SK-N-SH (cell line): ENCODE measurements around the gene CASQ1. TPM values are rescaled to one million over a fixed set of nuclear protein-coding genes. Genes with fewer than 3 reads are reported as not detected.
A peak's percentile ranks its signal among the peaks of the same experiment; 100 is the strongest.

Source experiments
- CTCF ChIA-PET: fragments of 300-600, 350-600 bp; formaldehyde crosslinking; extraction: SDS; loops from one replicate; lab custom pipeline; 2021; lab: Yijun Ruan, JAX
- POLR2A ChIA-PET: fragments of 350-600 bp; sonication (Branson Sonifier 250); formaldehyde crosslinking; extraction: SDS; loops from one replicate; lab custom pipeline; 2020; ENCODE audit warnings: antibody characterized with exemption, inconsistent platforms; lab: Yijun Ruan, JAX
- DNase-seq: peaks from one replicate; pipeline ENCODE4 v3.0.0; 2012
- H2AFZ ChIP-seq: fragments of 200-600 bp; sonication (generic); 2 replicates; pipeline ENCODE4 v1.8.1; 2016; ENCODE audit warnings: antibody characterized with exemption, mild to moderate bottlenecking, low read depth
- H3F3A ChIP-seq: fragments of 200-600 bp; sonication (generic); replicated peaks from 2 replicates; pipeline ENCODE3; 2016; ENCODE audit warnings: antibody characterized with exemption, mild to moderate bottlenecking; ENCODE audit not compliant: insufficient read depth
- H3K27ac ChIP-seq, 2 experiments: fragments of 200-500 bp in 1 of 2; fragments of 200-600 bp in 1 of 2; sonication (Bioruptor generic) in 1 of 2; sonication (generic), shearing (Covaris generic) in 1 of 2; 2 replicates each; pipeline versions ENCODE4 v1.5.1 to v1.6.1; 2014 to 2016; ENCODE audit warnings: low read depth in 2 of 2, inconsistent platforms in 1 of 2, low read length in 1 of 2, mild to moderate bottlenecking in 1 of 2, mixed read lengths in 1 of 2
- H3K27me3 ChIP-seq: fragments of 200-600 bp; sonication (generic), shearing (Covaris generic); 2 replicates; pipeline ENCODE4 v1.6.1; 2016; ENCODE audit warnings: mixed run types; ENCODE audit not compliant: insufficient read depth
- H3K36me3 ChIP-seq, 2 experiments: fragments of 200-500 bp in 1 of 2; fragments of 200-600 bp in 1 of 2; sonication (Bioruptor generic) in 1 of 2; sonication (generic) in 1 of 2; replicated peaks in 1 of 2; 2 replicates each; pipeline versions ENCODE3 to v1.5.1; 2014 to 2016; ENCODE audit warnings: low read length in 1 of 2, mild to moderate bottlenecking in 1 of 2; ENCODE audit not compliant: insufficient read depth in 2 of 2, control insufficient read depth in 1 of 2
- H3K4me1 ChIP-seq, 2 experiments: fragments of 200-500 bp in 1 of 2; fragments of 200-600 bp in 1 of 2; sonication (Bioruptor generic) in 1 of 2; sonication (generic), shearing (Covaris generic) in 1 of 2; 2 replicates each; pipeline versions ENCODE4 v1.5.1 to v1.6.1; 2014 to 2016; ENCODE audit warnings: low read depth in 1 of 2, low read length in 1 of 2, mixed run types in 1 of 2; ENCODE audit not compliant: insufficient read depth in 2 of 2, control insufficient read depth in 1 of 2
- H3K4me2 ChIP-seq: fragments of 200-600 bp; sonication (generic), shearing (Covaris generic); 2 replicates; pipeline ENCODE4 v1.6.1; 2017; ENCODE audit warnings: mixed run types
- H3K4me3 ChIP-seq, 2 experiments: fragments of 200-500 bp in 1 of 2; fragments of 200-600 bp in 1 of 2; sonication (Bioruptor generic) in 1 of 2; sonication (generic), shearing (Covaris generic) in 1 of 2; 2 replicates each; pipeline versions ENCODE4 v1.5.1 to v1.8.1; 2014 to 2016; ENCODE audit warnings: low read depth in 2 of 2, inconsistent platforms in 1 of 2, low read length in 1 of 2, mild to moderate bottlenecking in 1 of 2, mixed read lengths in 1 of 2, moderate library complexity in 1 of 2
- H3K79me2 ChIP-seq: fragments of 200-600 bp; sonication (generic); 2 replicates; pipeline ENCODE4 v1.8.1; 2017; ENCODE audit warnings: mild to moderate bottlenecking; ENCODE audit not compliant: insufficient read depth
- H3K9ac ChIP-seq: fragments of 200-600 bp; sonication (generic); 2 replicates; pipeline ENCODE4 v1.6.1; 2017; ENCODE audit warnings: mixed run types
- H3K9me2 ChIP-seq: fragments of 200-600 bp; sonication (generic); 2 replicates; pipeline ENCODE4 v1.6.1; 2017; ENCODE audit warnings: mixed run types
- H3K9me3 ChIP-seq: fragments of 200-600 bp; sonication (generic); 2 replicates; pipeline ENCODE4 v1.6.1; 2017; ENCODE audit warnings: mixed run types, mild to moderate bottlenecking, moderate library complexity
- H4K20me1 ChIP-seq: fragments of 200-600 bp; sonication (generic); 2 replicates; pipeline ENCODE4 v1.6.1; 2017; ENCODE audit warnings: mild to moderate bottlenecking, mixed run types; ENCODE audit not compliant: insufficient read depth
- CHD2 ChIP-seq: fragments of 150-350 bp; IDR thresholded peaks from 2 replicates; pipeline ENCODE4 v1.6.1; 2018; ENCODE audit warnings: low read length; ENCODE audit not compliant: partially characterized antibody
- FOXJ3 ChIP-seq: sonication (generic); formaldehyde crosslinking; IDR thresholded peaks from 2 replicates; pipeline ENCODE4 v1.5.1; 2020; ENCODE audit warnings: mild to moderate bottlenecking, missing genetic modification reagents
- JUND ChIP-seq: IDR thresholded peaks from 2 replicates; pipeline ENCODE4 v1.4.0; 2012
- MEF2A ChIP-seq: IDR thresholded peaks from 2 replicates; pipeline ENCODE4 v1.4.0; 2012; ENCODE audit warnings: low read depth, borderline replicate concordance
- NRF1 ChIP-seq: IDR thresholded peaks from 2 replicates; pipeline ENCODE4 v1.6.1; 2012; ENCODE audit warnings: low read depth, mild to moderate bottlenecking, low read length
- PBX3 ChIP-seq: IDR thresholded peaks from 2 replicates; pipeline ENCODE4; 2012
- RCOR1 ChIP-seq: fragments of 150-350 bp; IDR thresholded peaks from 2 replicates; pipeline ENCODE4 v1.6.1; 2017; ENCODE audit warnings: antibody characterized with exemption, low read length
- SIN3A ChIP-seq: IDR thresholded peaks from 2 replicates; pipeline ENCODE4 v1.6.1; 2012; ENCODE audit warnings: low read depth, mild to moderate bottlenecking, low read length, moderate library complexity, borderline replicate concordance
- SMC3 ChIP-seq: IDR thresholded peaks from 2 replicates; pipeline ENCODE4 v1.6.1; 2012; ENCODE audit warnings: low read depth, low read length, improper control_type of control experiment
- WGBS: methylation state at CpG from one replicate; pipeline ENCODE4 v1.1.6; 2017; ENCODE audit warnings: low lambda C conversion rate; 5-methylcytosine and 5-hydroxymethylcytosine counted together
- polyA plus RNA-seq, 3 experiments: library from polyadenylated mRNA; depleted of rRNA; stranded (reverse); fragments of >200 nt; gene quantifications; 2 replicates each; pipeline ENCODE4 v1.2.3, GENCODE V29; 2012
- TF ChIP-seq, protein P1 (sequence below): IDR thresholded peaks from 2 replicates; pipeline ENCODE4 v1.4.0; 2012; ENCODE audit warnings: low read depth, borderline replicate concordance
- TF ChIP-seq, protein P2 (sequence below): fragments of 200-600 bp; sonication (generic); IDR thresholded peaks from 2 replicates; pipeline ENCODE4 v1.6.1; 2017; ENCODE audit warnings: antibody characterized with exemption, mild to moderate bottlenecking, moderate library complexity
- TF ChIP-seq, protein P3 (sequence below): IDR thresholded peaks from 2 replicates; pipeline ENCODE4 v1.4.0; 2012; ENCODE audit warnings: low read depth

CASQ1 gene
- polyA plus RNA-seq, 1 of the 3 experiments (the other 2 are of a cell fraction): 0.08 TPM

DNA sequence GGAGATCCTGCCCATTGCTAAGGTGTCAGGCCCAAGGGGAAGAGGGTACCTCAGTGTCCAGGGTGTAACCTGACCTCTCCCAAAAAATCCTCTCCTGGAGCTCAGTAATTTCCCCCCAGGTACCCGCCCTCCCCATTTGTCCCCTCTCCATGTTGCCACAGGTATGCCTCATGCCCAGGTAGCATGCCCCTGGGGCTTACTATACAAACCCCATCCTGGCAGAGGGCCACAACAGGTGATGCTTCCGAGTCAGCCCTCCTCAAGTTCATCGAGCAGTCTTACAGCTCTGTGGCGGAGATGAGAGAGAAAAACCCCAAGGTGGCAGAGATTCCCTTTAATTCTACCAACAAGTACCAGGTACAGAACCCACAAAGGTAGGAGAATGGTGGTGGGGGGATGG, 23.3 kb upstream of the CASQ1 start:
- H3K79me2 ChIP-seq: no peaks in the 10 kb centered on the region
- no peaks in the 10 kb centered on the region for H3K9me2 ChIP-seq
- ChIA-PET POLR2A (no interaction called here), CTCF (interaction anchor here (0.9 to 1.0 kb wide), 2 partner anchors 25 to 26 kb away, joined by 3 read pairs; no protein-coding TSS in a partner anchor)
- H3K9me3 ChIP-seq: no peaks in the 10 kb centered on the region
- no peaks in the 10 kb centered on the region for H3F3A ChIP-seq
- TF ChIP-seq JUND (no peak), RCOR1 (no peak), CHD2 (no peak), FOXJ3 (CRISPR knock-in tag) (no peak), SIN3A (no peak), PBX3 (no peak), MEF2A (no peak), NRF1 (no peak)
- TF ChIP-seq, protein P1, sequence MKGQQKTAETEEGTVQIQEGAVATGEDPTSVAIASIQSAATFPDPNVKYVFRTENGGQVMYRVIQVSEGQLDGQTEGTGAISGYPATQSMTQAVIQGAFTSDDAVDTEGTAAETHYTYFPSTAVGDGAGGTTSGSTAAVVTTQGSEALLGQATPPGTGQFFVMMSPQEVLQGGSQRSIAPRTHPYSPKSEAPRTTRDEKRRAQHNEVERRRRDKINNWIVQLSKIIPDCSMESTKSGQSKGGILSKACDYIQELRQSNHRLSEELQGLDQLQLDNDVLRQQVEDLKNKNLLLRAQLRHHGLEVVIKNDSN: no peak
- TF ChIP-seq, protein P2, sequence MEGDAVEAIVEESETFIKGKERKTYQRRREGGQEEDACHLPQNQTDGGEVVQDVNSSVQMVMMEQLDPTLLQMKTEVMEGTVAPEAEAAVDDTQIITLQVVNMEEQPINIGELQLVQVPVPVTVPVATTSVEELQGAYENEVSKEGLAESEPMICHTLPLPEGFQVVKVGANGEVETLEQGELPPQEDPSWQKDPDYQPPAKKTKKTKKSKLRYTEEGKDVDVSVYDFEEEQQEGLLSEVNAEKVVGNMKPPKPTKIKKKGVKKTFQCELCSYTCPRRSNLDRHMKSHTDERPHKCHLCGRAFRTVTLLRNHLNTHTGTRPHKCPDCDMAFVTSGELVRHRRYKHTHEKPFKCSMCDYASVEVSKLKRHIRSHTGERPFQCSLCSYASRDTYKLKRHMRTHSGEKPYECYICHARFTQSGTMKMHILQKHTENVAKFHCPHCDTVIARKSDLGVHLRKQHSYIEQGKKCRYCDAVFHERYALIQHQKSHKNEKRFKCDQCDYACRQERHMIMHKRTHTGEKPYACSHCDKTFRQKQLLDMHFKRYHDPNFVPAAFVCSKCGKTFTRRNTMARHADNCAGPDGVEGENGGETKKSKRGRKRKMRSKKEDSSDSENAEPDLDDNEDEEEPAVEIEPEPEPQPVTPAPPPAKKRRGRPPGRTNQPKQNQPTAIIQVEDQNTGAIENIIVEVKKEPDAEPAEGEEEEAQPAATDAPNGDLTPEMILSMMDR: no peak
- TF ChIP-seq, protein P3, sequence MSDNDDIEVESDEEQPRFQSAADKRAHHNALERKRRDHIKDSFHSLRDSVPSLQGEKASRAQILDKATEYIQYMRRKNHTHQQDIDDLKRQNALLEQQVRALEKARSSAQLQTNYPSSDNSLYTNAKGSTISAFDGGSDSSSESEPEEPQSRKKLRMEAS: no peak
- no peak for DNase-seq
- H3K27me3 ChIP-seq: peaks cover 10% of the 10 kb centered on the region; the same call in 1 of the 2 replicates
- H3K4me3 ChIP-seq: no peak overlapping the region
- no peak overlapping the region for H3K4me2 ChIP-seq
- H3K36me3 ChIP-seq: no peaks in the 10 kb centered on the region
- H3K9ac ChIP-seq: no peak overlapping the region
- H2AFZ ChIP-seq: no peak overlapping the region
- 45% methylated on average over 4 of the region's 4 CpGs for WGBS
- H4K20me1 ChIP-seq: no peaks in the 10 kb centered on the region
- no peaks in the 10 kb centered on the region for H3K4me1 ChIP-seq
- no peak overlapping the region for H3K27ac ChIP-seq

- CTCF ChIA-PET: interaction anchor here (0.9 to 1.0 kb wide), 2 partner anchors 24 to 26 kb away, joined by 3 read pairs; no protein-coding TSS in a partner anchor
- Histone ChIP-seq H3K79me2 (no peaks in the 10 kb centered on the region), H3K9me2 (no peaks in the 10 kb centered on the region), H2AFZ (no peak overlapping the region), H3K27ac (no peak overlapping the region), H3K9ac (no peak overlapping the region), H3K36me3 (no peaks in the 10 kb centered on the region), H3F3A (no peaks in the 10 kb centered on the region), H3K4me2 (no peak overlapping the region), H3K4me3 (no peak overlapping the region), H4K20me1 (no peaks in the 10 kb centered on the region)
- DNase-seq: no peak
- POLR2A ChIA-PET: no interaction called here
- 84% methylated on average over 6 of the region's 6 CpGs for WGBS
- TF ChIP-seq, protein P2: peak; percentile 15; the same call in 1 of the 2 replicates
- TF ChIP-seq SMC3: no peak
- TF ChIP-seq, all 33 proteins: peak for 1
- Histone ChIP-seq H3K9me3 (no peaks in the 10 kb centered on the region), H3K27me3 (peaks cover 10% of the 10 kb centered on the region; the same call in 1 of the 2 replicates), H3K4me1 (no peaks in the 10 kb centered on the region)
These were observed 22.8 kb upstream of the CASQ1 start for GRCh38 chr1:160167580-160167979.
